Measurements from ENCODE around the gene CLCA1. TPM values are rescaled to one million over a fixed set of nuclear protein-coding genes. Genes with fewer than 3 reads are reported as not detected.

Gene CLCA1
- total RNA-seq (2022; extraction: Qiagen RNA extraction; ENCODE audit: low read depth): not detected in 5 replicates

GRCh38 chr1:86468501-86468977, at the start of gene CLCA1:
Gene CLCA1 (plus strand): TSS chr1:86468927. CDS start chr1:86468972, 45 bp downstream.

GRCh38 chr1:86423873-86424272, 44.9 kb upstream of the CLCA1 start, which contains the start of gene CLCA2:
Gene CLCA2 (plus strand): TSS chr1:86424171. CDS start chr1:86424248, 77 bp downstream.

GRCh38 chr1:86546787-86547221, 78.1 kb downstream of the CLCA1 start, which contains the start of gene CLCA4:
Gene CLCA4 (plus strand): TSS chr1:86547078. CDS start chr1:86547120, 42 bp downstream.

Other genes starting within 250 kb of the CLCA1 start
- gene ODF2L, start 72.6 kb upstream of the CLCA1 start, total RNA-seq (2022; extraction: Qiagen RNA extraction; ENCODE audit: low read depth): 5.1 to 15.0 TPM (median 8.5 TPM) in 5 replicates
- not detected in 5 replicates for gene CLCA2, start 44.8 kb upstream of the CLCA1 start, total RNA-seq (2022; extraction: Qiagen RNA extraction; ENCODE audit: low read depth)
- gene CLCA4, start 78.2 kb downstream of the CLCA1 start, total RNA-seq (2022; extraction: Qiagen RNA extraction; ENCODE audit: low read depth): not detected in 5 replicates
- gene SH3GLB1, start 235.6 kb downstream of the CLCA1 start, total RNA-seq (2022; extraction: Qiagen RNA extraction; ENCODE audit: low read depth): 33.6 to 44.4 TPM (median 35.1 TPM) in 5 replicates